Choroid plexus epithelial cell (primary cell): ENCODE results near the gene MUCL1.
A peak's percentile ranks its signal among the peaks of the same experiment; 100 is the strongest.

Source experiments
- DNase-seq: peaks from one replicate; pipeline ENCODE4 v3.0.0-alpha.2; 2010; ENCODE audit warnings: low read depth
- H3K4me3 ChIP-seq: 2 replicates; pipeline ENCODE4 v1.5.1; 2011; ENCODE audit warnings: low read depth, mild to moderate bottlenecking, control low read depth, low read length, moderate library complexity
- TF ChIP-seq, protein P1 (sequence below): conservative IDR thresholded peaks from 2 replicates; pipeline ENCODE4 v1.5.1; 2011; ENCODE audit warnings: low read depth, mild to moderate bottlenecking, control low read depth, inconsistent platforms, low read length, moderate library complexity

MUCL1 gene, protein sequence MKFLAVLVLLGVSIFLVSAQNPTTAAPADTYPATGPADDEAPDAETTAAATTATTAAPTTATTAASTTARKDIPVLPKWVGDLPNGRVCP

DNA sequence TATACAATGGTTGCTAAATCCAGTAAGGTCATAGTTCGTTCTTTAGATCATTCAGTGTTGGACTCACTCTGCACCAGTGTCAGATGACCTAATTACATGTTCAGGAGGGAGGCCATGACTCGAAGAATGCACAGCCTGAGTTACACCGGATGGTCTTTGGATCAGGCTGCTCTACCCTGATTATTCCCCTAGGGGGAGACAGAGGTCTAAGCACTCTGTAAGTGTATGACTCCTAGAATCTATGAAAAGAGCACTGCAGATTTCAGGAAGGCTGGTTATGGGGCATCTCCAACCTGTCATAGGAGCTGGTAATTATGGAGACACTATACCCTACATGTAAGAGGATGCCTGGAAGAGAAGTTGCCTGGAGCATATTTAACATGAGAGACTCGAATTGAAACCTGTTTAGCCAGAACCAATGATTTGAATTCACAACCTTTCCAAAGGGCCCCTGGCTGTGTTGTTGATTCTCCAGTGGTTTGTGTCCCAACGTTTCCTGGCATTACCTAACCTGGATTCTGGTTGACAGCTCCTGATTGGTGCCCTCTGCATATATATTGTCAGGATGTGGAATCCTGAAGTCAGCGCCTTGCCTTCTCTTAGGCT is at the start of gene MUCL1:
Gene MUCL1, plus strand, starts transcription at position 584 of the 606 bp plus-strand sequence. CDS start 67 bp downstream, outside the sequence.
- TF ChIP-seq, protein P1, sequence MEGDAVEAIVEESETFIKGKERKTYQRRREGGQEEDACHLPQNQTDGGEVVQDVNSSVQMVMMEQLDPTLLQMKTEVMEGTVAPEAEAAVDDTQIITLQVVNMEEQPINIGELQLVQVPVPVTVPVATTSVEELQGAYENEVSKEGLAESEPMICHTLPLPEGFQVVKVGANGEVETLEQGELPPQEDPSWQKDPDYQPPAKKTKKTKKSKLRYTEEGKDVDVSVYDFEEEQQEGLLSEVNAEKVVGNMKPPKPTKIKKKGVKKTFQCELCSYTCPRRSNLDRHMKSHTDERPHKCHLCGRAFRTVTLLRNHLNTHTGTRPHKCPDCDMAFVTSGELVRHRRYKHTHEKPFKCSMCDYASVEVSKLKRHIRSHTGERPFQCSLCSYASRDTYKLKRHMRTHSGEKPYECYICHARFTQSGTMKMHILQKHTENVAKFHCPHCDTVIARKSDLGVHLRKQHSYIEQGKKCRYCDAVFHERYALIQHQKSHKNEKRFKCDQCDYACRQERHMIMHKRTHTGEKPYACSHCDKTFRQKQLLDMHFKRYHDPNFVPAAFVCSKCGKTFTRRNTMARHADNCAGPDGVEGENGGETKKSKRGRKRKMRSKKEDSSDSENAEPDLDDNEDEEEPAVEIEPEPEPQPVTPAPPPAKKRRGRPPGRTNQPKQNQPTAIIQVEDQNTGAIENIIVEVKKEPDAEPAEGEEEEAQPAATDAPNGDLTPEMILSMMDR: peak; percentile 89
- H3K4me3 ChIP-seq: no peak within 1 kb of the TSS
- DNase-seq: peak; percentile 86

DNA sequence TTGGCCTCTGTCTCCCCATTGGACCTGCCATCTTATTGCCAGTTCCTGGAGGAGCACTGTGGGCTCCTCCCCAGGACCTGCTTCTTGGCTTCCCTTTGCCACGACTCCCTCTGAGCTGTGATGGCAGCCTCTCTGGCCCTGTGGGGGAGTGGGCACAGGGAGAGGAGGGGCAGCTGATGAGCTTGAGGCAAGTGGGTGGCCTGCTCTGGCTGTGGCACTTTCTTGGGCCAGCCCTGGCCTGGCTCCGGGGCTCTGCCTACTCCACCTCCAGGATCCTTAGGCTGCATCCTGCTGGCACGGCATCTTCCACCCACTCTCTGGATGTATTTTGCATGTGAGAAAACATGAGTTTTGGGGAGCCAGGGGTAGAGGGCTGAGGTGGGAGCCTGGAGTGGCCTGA is 32.6 kb upstream of the MUCL1 start:
- TF ChIP-seq, protein P1: no peak
- DNase-seq: no peak

DNA sequence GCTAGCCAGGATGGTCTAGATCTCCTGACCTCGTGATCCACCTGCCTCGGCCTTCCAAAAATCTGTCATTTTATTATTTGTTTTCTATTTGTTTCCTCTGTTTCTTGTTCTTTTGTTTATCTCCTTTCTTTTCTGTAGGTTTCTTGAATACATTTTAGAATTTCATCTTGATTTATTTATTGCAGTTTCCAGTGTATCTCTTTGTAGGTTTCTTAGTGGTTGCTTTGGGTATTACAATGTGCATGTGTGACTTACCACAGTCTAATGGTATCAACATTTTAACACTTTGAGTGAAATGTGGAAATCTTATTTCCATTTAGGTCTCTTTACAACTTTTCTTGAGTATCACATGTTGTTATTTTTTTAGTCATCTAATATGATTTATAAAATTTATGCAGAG is 29.9 kb upstream of the MUCL1 start:
- no peak overlapping the region for H3K4me3 ChIP-seq
- TF ChIP-seq, protein P1: peak; percentile 15
- DNase-seq: peak; percentile 2

More for the DNA sequence above, 32.6 kb upstream of the MUCL1 start:
- no peak overlapping the region for H3K4me3 ChIP-seq

DNA sequence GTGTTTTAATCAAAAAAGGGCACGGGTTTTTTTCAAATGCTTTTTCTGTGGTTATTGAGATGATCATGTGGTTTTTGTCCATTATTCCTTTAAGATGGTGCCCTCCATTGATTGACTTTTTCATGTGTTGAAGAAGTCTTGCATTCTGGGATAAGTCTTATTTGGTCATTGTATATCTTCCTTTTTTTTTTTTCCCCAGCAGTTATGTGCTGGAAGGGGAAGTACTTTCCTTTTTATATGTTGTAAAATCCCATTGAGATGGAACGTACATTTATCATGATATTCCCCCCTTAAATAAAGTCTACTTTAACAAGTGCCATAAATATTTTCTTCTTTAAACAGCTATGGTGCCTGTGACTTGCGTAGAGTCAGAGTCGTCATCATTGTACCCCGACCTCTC is 24.8 kb upstream of the MUCL1 start:
- TF ChIP-seq, protein P1: no peak
- H3K4me3 ChIP-seq: no peak overlapping the region

DNA sequence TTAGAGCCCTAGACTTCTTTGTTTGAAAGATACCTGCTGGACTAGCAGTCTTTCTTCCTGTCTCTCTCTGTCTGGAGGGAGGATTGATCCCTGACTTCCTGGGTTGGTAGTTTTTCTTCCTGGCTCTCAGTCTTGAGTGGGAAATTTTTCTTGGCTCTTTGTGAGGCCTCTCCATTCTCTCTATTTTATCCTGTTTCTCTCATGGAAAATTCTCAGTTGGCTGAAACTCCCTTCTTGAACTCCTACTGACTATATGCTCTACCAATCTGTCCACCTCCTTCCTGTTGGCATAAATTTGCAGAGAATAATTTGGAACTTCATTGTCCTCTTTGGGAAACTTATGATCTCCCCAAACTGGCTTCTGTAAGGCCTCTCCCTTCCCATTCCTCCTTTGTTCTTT is 24.1 kb upstream of the MUCL1 start:
- TF ChIP-seq, protein P1: no peak
- no peak overlapping the region for H3K4me3 ChIP-seq
- DNase-seq: no peak

More for the DNA sequence above, 24.8 kb upstream of the MUCL1 start:
- no peak for DNase-seq

DNA sequence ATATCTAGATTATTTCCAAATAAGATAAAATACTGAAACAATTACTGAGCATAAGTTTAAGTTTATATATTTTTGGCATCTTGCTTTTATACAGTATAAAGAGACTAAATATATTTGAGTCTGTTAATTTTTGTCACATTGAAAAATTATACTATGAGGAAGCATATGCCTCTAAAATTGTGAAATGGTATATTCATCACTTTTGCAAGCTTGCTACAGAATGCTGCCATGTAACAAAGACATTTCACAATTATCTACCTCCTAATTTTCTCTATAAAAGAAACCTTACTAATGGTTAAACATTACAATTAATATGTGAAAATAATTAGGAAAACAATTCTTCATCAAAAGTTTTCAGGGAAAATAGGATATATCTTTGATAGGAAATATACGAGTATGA is 22.7 kb upstream of the MUCL1 start:
- TF ChIP-seq, protein P1: no peak
- DNase-seq: no peak
- H3K4me3 ChIP-seq: no peak overlapping the region

DNA sequence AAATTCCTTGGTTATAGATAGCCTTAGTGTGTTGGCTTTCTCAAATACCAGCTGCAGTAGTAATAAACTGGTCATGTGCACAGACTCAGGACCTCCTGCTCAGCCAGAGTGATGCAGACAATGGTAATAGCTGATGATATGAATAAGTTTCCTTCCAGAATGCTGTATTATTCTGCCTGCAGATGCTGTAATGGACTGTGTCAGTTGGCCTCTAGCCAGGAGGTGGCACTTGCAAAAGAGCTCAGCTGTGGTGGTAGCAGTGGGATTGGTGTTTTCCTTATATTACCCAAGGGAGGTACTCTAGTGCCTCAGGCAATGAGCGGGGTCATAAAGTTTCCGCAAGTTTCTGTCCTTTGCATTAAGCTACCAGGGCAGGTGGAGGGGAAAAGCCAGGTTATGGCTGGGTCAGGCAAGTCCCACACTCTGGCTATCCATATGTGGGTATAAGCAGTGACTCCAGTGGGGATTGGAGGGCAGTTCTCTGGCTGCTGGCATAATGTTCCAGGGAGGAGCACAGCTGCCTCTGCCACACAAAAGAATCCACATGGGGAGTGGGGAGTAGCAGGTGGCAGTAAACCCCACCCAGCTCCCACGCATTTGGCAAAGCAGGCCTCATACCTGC is 14.0 kb upstream of the MUCL1 start:
- H3K4me3 ChIP-seq: no peak overlapping the region
- no peak for DNase-seq
- TF ChIP-seq, protein P1: no peak
